H1 (cell line): ENCODE measurements around the gene FRS2. TPM values are rescaled to one million over a fixed set of nuclear protein-coding genes. Genes with fewer than 3 reads are reported as not detected.

Experiments
- CTCF ChIA-PET: fragments of 300-600 bp; sonication (Branson Sonifier 250); formaldehyde crosslinking; loops from one replicate; lab custom pipeline; 2021; ENCODE audit not compliant: partially characterized antibody; lab: Charles Lee
- POLR2A ChIA-PET: fragments of 300-600 bp; sonication (Branson Sonifier 250); formaldehyde crosslinking; loops from one replicate; lab custom pipeline; 2021; ENCODE audit warnings: inconsistent platforms; ENCODE audit not compliant: partially characterized antibody; lab: Charles Lee
- DNase-seq, 2 experiments: peaks; one replicate each; pipeline versions ENCODE4 v3.0.0 to v3.0.0-alpha.2; 2010 to 2022; ENCODE audit warnings: low spot score in 2 of 2, low read depth in 1 of 2, mixed read lengths in 1 of 2
- FAIRE-seq: peaks from 2 replicates; lab custom pipeline; 2011; peaks lifted over from hg19 to GRCh38; lab: Jason Lieb, UNC
- H2AFZ ChIP-seq: 2 replicates; pipeline ENCODE4 v1.8.1; 2012; ENCODE audit warnings: low read length, inconsistent platforms
- H2AK5ac ChIP-seq: 2 replicates; pipeline ENCODE4 v1.6.1; 2013; ENCODE audit warnings: low read depth, low read length
- H2BK120ac ChIP-seq: replicated peaks from 2 replicates; pipeline ENCODE3; 2013; ENCODE audit warnings: low read depth, low read length, inconsistent platforms
- H2BK12ac ChIP-seq: 2 replicates; pipeline ENCODE4 v1.6.1; 2013; ENCODE audit warnings: low read depth, low read length
- H2BK15ac ChIP-seq: 2 replicates; pipeline ENCODE4 v1.6.1; 2013; ENCODE audit warnings: low read length
- H2BK20ac ChIP-seq: 2 replicates; pipeline ENCODE4 v1.6.1; 2013; ENCODE audit warnings: low read length
- H2BK5ac ChIP-seq: 2 replicates; pipeline ENCODE4 v1.6.1; 2013; ENCODE audit warnings: low read depth, low read length
- H3K14ac ChIP-seq: 2 replicates; pipeline ENCODE4 v1.6.1; 2013; ENCODE audit warnings: inconsistent platforms; ENCODE audit not compliant: insufficient read length
- H3K18ac ChIP-seq: 2 replicates; pipeline ENCODE4 v1.6.1; 2013; ENCODE audit warnings: low read length; ENCODE audit errors: extremely low read depth
- H3K23ac ChIP-seq: 2 replicates; pipeline ENCODE4 v1.6.1; 2013; ENCODE audit warnings: inconsistent platforms; ENCODE audit not compliant: insufficient read length
- H3K23me2 ChIP-seq: 2 replicates; pipeline ENCODE4 v1.6.1; 2013; ENCODE audit warnings: low read depth, low read length
- H3K27ac ChIP-seq: 2 replicates; pipeline ENCODE4 v1.6.1; 2011; ENCODE audit warnings: low read depth, low read length, inconsistent platforms
- H3K27me3 ChIP-seq, 4 experiments: replicated peaks in 1 of 4; 1 replicate in 1 of 4; 2 replicates in 3 of 4; pipeline versions ENCODE4 v1.6.1 to v1.8.1; 2011 to 2013; ENCODE audit warnings: low read length in 3 of 4, mild to moderate bottlenecking in 3 of 4, inconsistent platforms in 2 of 4, mixed read lengths in 2 of 4, moderate library complexity in 1 of 4; ENCODE audit not compliant: control insufficient read depth in 3 of 4, insufficient read depth in 3 of 4; ENCODE audit errors: extremely low read depth in 1 of 4
- H3K36me3 ChIP-seq, 4 experiments: 2 replicates each; pipeline versions ENCODE4 v1.6.1 to v1.8.1; 2011 to 2013; ENCODE audit warnings: mild to moderate bottlenecking in 4 of 4, low read length in 3 of 4, moderate library complexity in 2 of 4, control low read depth in 1 of 4, inconsistent platforms in 1 of 4; ENCODE audit not compliant: insufficient read depth in 4 of 4, control insufficient read depth in 2 of 4
- H3K4ac ChIP-seq: replicated peaks from 2 replicates; pipeline ENCODE3; 2013; ENCODE audit warnings: low read length, low read depth, mixed read lengths, inconsistent platforms; ENCODE audit not compliant: insufficient read length
- H3K4me1 ChIP-seq, 4 experiments: replicated peaks in 1 of 4; 1 replicate in 1 of 4; 2 replicates in 3 of 4; pipeline versions ENCODE4 v1.6.1 to v1.8.1; 2011 to 2013; ENCODE audit warnings: low read length in 3 of 4, inconsistent platforms in 2 of 4, mixed read lengths in 1 of 4; ENCODE audit not compliant: insufficient read depth in 4 of 4, control insufficient read depth in 3 of 4
- H3K4me2 ChIP-seq, 2 experiments: 2 replicates each; pipeline versions ENCODE4 v1.6.1 to v1.8.1; 2011 to 2013; ENCODE audit warnings: low read depth in 2 of 2, low read length in 2 of 2, control low read depth in 1 of 2, inconsistent platforms in 1 of 2, mild to moderate bottlenecking in 1 of 2; ENCODE audit not compliant: insufficient read depth in 1 of 2
- H3K4me3 ChIP-seq, 4 experiments: fragments of 200-600, 300-600 bp in 1 of 4; sonication (generic), shearing (Covaris generic), sonication (Bioruptor Twin) in 1 of 4; 2 replicates each; pipeline versions ENCODE4 v1.5.1 to v1.8.1; 2011 to 2016; ENCODE audit warnings: low read length in 4 of 4, low read depth in 3 of 4, control low read depth in 2 of 4, inconsistent platforms in 2 of 4, mild to moderate bottlenecking in 2 of 4, mixed read lengths in 1 of 4, moderate library complexity in 1 of 4; ENCODE audit not compliant: insufficient read depth in 2 of 4; ENCODE audit errors: extremely low read depth in 1 of 4
- H3K56ac ChIP-seq: replicated peaks from 2 replicates; pipeline ENCODE3; 2013; ENCODE audit warnings: low read depth, mild to moderate bottlenecking, mixed read lengths, low read length, inconsistent platforms; ENCODE audit not compliant: insufficient read length
- H3K79me1 ChIP-seq: 2 replicates; pipeline ENCODE4 v1.6.1; 2013; ENCODE audit warnings: low read depth, low read length, control low read depth
- H3K79me2 ChIP-seq, 2 experiments: 2 replicates each; pipeline versions ENCODE4 v1.6.1 to v1.8.1; 2012 to 2013; ENCODE audit warnings: low read length in 2 of 2, mild to moderate bottlenecking in 2 of 2, inconsistent platforms in 1 of 2; ENCODE audit not compliant: insufficient read depth in 2 of 2, control insufficient read depth in 1 of 2
- H3K9ac ChIP-seq, 4 experiments: replicated peaks in 1 of 4; 1 replicate in 1 of 4; 2 replicates in 3 of 4; pipeline versions ENCODE4 v1.6.1 to v1.8.1; 2011 to 2013; ENCODE audit warnings: low read depth in 3 of 4, low read length in 3 of 4, control low read depth in 2 of 4, mild to moderate bottlenecking in 2 of 4, moderate library complexity in 2 of 4, inconsistent platforms in 1 of 4; ENCODE audit errors: extremely low read depth in 1 of 4
- H3K9me3 ChIP-seq, 2 experiments: 2 replicates each; pipeline versions ENCODE4 v1.6.1 to v1.8.1; 2012 to 2013; ENCODE audit warnings: mild to moderate bottlenecking in 2 of 2, moderate library complexity in 2 of 2, control low read depth in 1 of 2, inconsistent platforms in 1 of 2, low read depth in 1 of 2, low read length in 1 of 2, mixed read lengths in 1 of 2; ENCODE audit not compliant: insufficient read depth in 2 of 2
- H4K20me1 ChIP-seq, 2 experiments: replicated peaks in 1 of 2; 2 replicates each; pipeline versions ENCODE3 to v1.8.1; 2011 to 2013; ENCODE audit warnings: inconsistent platforms in 2 of 2, low read length in 2 of 2, mild to moderate bottlenecking in 1 of 2; ENCODE audit not compliant: insufficient read depth in 2 of 2, control insufficient read depth in 1 of 2
- H4K5ac ChIP-seq: 2 replicates; pipeline ENCODE4 v1.6.1; 2013; ENCODE audit warnings: low read length, low read depth, mixed read lengths, inconsistent platforms; ENCODE audit not compliant: insufficient read length
- H4K8ac ChIP-seq: 2 replicates; pipeline ENCODE4 v1.8.0; 2013; ENCODE audit warnings: mild to moderate bottlenecking, moderate library complexity, low read length, inconsistent platforms; ENCODE audit not compliant: insufficient read depth; ENCODE audit errors: extremely low read depth
- H4K91ac ChIP-seq: replicated peaks from 2 replicates; pipeline ENCODE3; 2013; ENCODE audit warnings: low read length, mixed read lengths, inconsistent platforms; ENCODE audit not compliant: insufficient read length
- CBX8 ChIP-seq: fragments of 300-800, 300-1000 bp; sonication (generic); IDR thresholded peaks from 2 replicates; pipeline ENCODE4 v1.7.1; 2016; ENCODE audit warnings: low read depth, low read length, borderline replicate concordance
- EZH2 ChIP-seq: fragments of 200-600 bp; sonication (generic); IDR thresholded peaks from 2 replicates; pipeline ENCODE4 v1.7.1; 2012; ENCODE audit warnings: low read depth, mild to moderate bottlenecking, moderate library complexity, low read length, inconsistent platforms; ENCODE audit not compliant: severe bottlenecking
- RAD21 ChIP-seq, 2 experiments: IDR thresholded peaks in 1 of 2; conservative IDR thresholded peaks in 1 of 2; 2 replicates each; pipeline ENCODE4 v1.6.1; 2011; ENCODE audit warnings: low read depth in 2 of 2, low read length in 2 of 2, improper control_type of control experiment in 1 of 2, inconsistent platforms in 1 of 2, mild to moderate bottlenecking in 1 of 2, moderate library complexity in 1 of 2
- RNF2 ChIP-seq: fragments of 200-900, 300-1000 bp; sonication (generic); IDR thresholded peaks from 2 replicates; pipeline ENCODE4 v1.7.1; 2016; ENCODE audit warnings: borderline replicate concordance, low read depth, mild to moderate bottlenecking, antibody characterized with exemption, low read length; ENCODE audit not compliant: poor library complexity, severe bottlenecking; ENCODE audit errors: missing control alignments
- SIX5 ChIP-seq: IDR thresholded peaks from 2 replicates; pipeline ENCODE4 v1.6.1; 2011; ENCODE audit warnings: mild to moderate bottlenecking, low read depth, low read length
- SP2 ChIP-seq: IDR thresholded peaks from 2 replicates; pipeline ENCODE4 v1.6.1; 2012; ENCODE audit warnings: mild to moderate bottlenecking, low read length, inconsistent platforms
- WGBS, 2 experiments: shearing (Covaris generic) in 1 of 2; methylation state at CpG; one replicate each; pipeline versions ENCODE4 v1.1.6 to v1.1.7; 2013 to 2015; ENCODE audit warnings: low lambda C conversion rate in 2 of 2, mixed read lengths in 2 of 2, inconsistent platforms in 1 of 2, low coverage in 1 of 2, missing lambda C conversion rate in 1 of 2; ENCODE audit not compliant: insufficient replicate concordance in 2 of 2, insufficient coverage in 1 of 2, insufficient read length in 1 of 2; ENCODE audit errors: extremely low coverage in 1 of 2, missing lambda C conversion rate in 1 of 2; 5-methylcytosine and 5-hydroxymethylcytosine counted together
- polyA plus RNA-seq, 7 experiments: library from polyadenylated mRNA; depleted of rRNA in 3 of 7; stranded (reverse) in 5 of 7; unstranded in 2 of 7; fragments of >200 nt in 5 of 7; fragments of 200-250 nt in 2 of 7; gene quantifications; 1 replicate in 5 of 7; 2 replicates in 1 of 7; 4 replicates in 1 of 7; pipeline versions ENCODE4 v1.2.1 to v1.2.3, GENCODE V29; 2011 to 2013; ENCODE audit warnings: missing spikeins in 2 of 7, mixed read lengths in 2 of 7
- total RNA-seq: library from RNA; stranded (reverse); fragmentation: NEBNext Ultra II Directional; extraction: Animal tissue kit (Norgen Biotek cat#: 25700); gene quantifications from 2 replicates; pipeline ENCODE4 v1.2.1, GENCODE V29; 2021

Gene FRS2
- total and polyA plus RNA-seq, 2 of the 8 experiments (the other 6 are each of a cell fraction or from before 2014, with no cell fraction given), result 10.3 to 35.8 TPM

DNA sequence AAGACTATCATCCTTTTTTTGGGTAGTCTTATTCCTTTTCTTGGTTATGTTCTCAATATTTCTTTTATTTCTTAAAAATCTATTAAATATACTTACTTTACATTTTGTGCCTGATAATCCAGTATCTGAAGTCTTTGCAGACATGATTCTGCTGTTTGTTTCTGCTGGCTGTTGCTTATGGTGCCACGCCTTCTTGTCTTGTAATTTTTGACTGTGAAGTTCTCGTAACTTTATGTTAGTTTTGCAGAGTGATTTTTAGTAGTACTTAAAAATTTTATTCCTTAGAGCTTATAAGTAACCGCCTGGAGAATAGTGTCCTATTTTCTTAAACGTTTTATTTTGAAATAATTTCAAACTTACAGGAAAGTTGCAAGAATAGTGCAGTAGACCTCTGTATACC is 10.5 kb downstream of the FRS2 start:
- Histone ChIP-seq H3K36me3 (no peaks in the 10 kb centered on the region), H3K14ac (no peak overlapping the region), H3K27me3 (no peaks in the 10 kb centered on the region), H2BK20ac (no peak overlapping the region), H3K4me1 (peaks cover 0 to under 1% (median 0%) of the 10 kb centered on the region in 4 experiments; a peak in 3 of 7 replicates), H2BK15ac (no peak overlapping the region), H3K23ac (no peak overlapping the region), H2BK120ac (no peak overlapping the region), H3K4me2 (no peak overlapping the region), H4K8ac (no peak overlapping the region), H2BK12ac (no peak overlapping the region), H3K56ac (no peak overlapping the region), H3K27ac (no peak overlapping the region), H2AFZ (no peak overlapping the region), H4K20me1 (peaks cover 0 to 5% of the 10 kb centered on the region in 2 experiments), H3K9me3 (no peaks in the 10 kb centered on the region), H3K4me3 (no peak overlapping the region), H3K23me2 (no peaks in the 10 kb centered on the region), H2BK5ac (no peak overlapping the region), H3K18ac (no peak overlapping the region), H2AK5ac (no peak overlapping the region), H3K9ac (no peak overlapping the region), H3K79me1 (peaks cover 2% of the 10 kb centered on the region; the same call in 1 of the 2 replicates), H4K5ac (no peak overlapping the region), H4K91ac (no peak overlapping the region), H3K79me2 (peaks cover 8 to 90% of the 10 kb centered on the region in 2 experiments), H3K4ac (no peak overlapping the region)
- CTCF ChIA-PET, result interaction anchor here (1.1 kb wide), 1 partner anchor 90 kb away, joined by 5 read pairs; no protein-coding TSS in a partner anchor
- POLR2A ChIA-PET, result interaction anchor here (1.5 to 2.1 kb wide), 2 partner anchors 10 to 105 kb away, joined by 3 to 8 read pairs; partner anchors contain the start of genes CCT2 and FRS2
- FAIRE-seq (no peak), DNase-seq (no peak)
- TF ChIP-seq CBX8 (no peak), RAD21 (IDR thresholded peaks at IDR 0.05 in 1 of 2, conservative IDR thresholded peaks at IDR 0.05 in 1 of 2; ENCODE audit: low read depth in 2 of 2, low read length in 2 of 2) (no peak), RNF2 (no peak), SP2 (no peak), EZH2 (no peak), SIX5 (no peak)
- WGBS, 2 experiments, result 88% methylated on average over 4 of the region's 4 CpGs; no CpG with 5 or more reads in 1 of the 2 experiments
